ENCODE data around the gene DDC.
"Not testable (repeated sequence)": the region's sequence is repeated elsewhere in the genome, so short reads cannot be mapped to it uniquely, and the experiment has no call there.

The DDC gene

GRCh38 chr7:50542132-50542531 is 23.1 kb downstream of the DDC start:
- no peak for TF ChIP-seq CTCF (conservative IDR thresholded peaks at IDR 0.05; ENCODE audit: low read depth, low read length)
- H3K4me3 ChIP-seq (ENCODE audit: low read depth, low read length): no peak overlapping the region
- no peak for DNase-seq (ENCODE audit: low read depth)

GRCh38 chr7:50540785-50541579 is 24.2 kb downstream of the DDC start:
- no peak for TF ChIP-seq CTCF (conservative IDR thresholded peaks at IDR 0.05; ENCODE audit: low read depth, low read length)
- no peak for DNase-seq (ENCODE audit: low read depth)
- H3K4me3 ChIP-seq (ENCODE audit: low read depth, low read length): no peak overlapping the region

GRCh38 chr7:50539725-50540124 is 25.5 kb downstream of the DDC start:
- H3K4me3 ChIP-seq (ENCODE audit: low read depth, low read length): no peak overlapping the region
- no peak for TF ChIP-seq CTCF (conservative IDR thresholded peaks at IDR 0.05; ENCODE audit: low read depth, low read length)
- DNase-seq (ENCODE audit: low read depth): no peak

GRCh38 chr7:50538478-50538877 is 26.7 kb downstream of the DDC start:
- no peak for DNase-seq (ENCODE audit: low read depth)
- no peak for TF ChIP-seq CTCF (conservative IDR thresholded peaks at IDR 0.05; ENCODE audit: low read depth, low read length)
- H3K4me3 ChIP-seq (ENCODE audit: low read depth, low read length): no peak overlapping the region

- TF ChIP-seq CTCF (conservative IDR thresholded peaks at IDR 0.05; ENCODE audit: low read depth, low read length): no peak
Measured at GRCh38 chr7:50537417-50537816, 27.8 kb downstream of the DDC start.

GRCh38 chr7:50535291-50535711 is 29.9 kb downstream of the DDC start:
- DNase-seq (ENCODE audit: low read depth): peak; percentile 78
- H3K4me3 ChIP-seq (ENCODE audit: low read depth, low read length): not testable (repeated sequence)

More at GRCh38 chr7:50537417-50537816, 27.8 kb downstream of the DDC start:
- no peak overlapping the region for H3K4me3 ChIP-seq (ENCODE audit: low read depth, low read length)
- DNase-seq (ENCODE audit: low read depth): no peak

GRCh38 chr7:50534690-50535290 is 30.4 kb downstream of the DDC start:
- DNase-seq (ENCODE audit: low read depth): peak; percentile 99
- peak; percentile 12 for TF ChIP-seq CTCF (conservative IDR thresholded peaks at IDR 0.05; ENCODE audit: low read depth, low read length)
- H3K4me3 ChIP-seq (ENCODE audit: low read depth, low read length): no peak overlapping the region

Data from choroid plexus epithelial cell (primary cell).